ENCODE data around the gene USP32. TPM values are rescaled to one million over a fixed set of nuclear protein-coding genes. Genes with fewer than 3 reads are reported as not detected.

The USP32 gene
- total RNA-seq, 4 donors from 2014 or later, result 14.7 to 86.0 (median 54.8) TPM

DNA sequence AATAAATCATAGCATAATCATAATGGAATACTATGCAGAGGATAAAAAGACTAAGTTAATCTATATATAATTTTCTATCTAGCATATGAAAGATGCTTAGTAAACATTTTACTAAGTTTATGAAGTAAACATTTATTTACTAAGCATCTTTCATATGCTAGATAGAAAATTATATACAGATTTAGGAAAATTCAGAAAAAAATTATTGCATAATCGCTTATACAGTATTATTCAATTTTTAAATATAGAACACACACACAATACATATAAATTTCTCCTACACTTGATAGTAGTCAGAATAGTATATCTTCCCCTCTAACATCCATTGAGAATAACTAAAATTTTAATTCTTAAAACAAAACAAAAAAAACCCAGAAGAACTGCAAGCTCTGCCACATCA lies 131.4 kb downstream of the USP32 start:
- in situ Hi-C loops (cut with MboI; ENCODE audit: low pct_ligation_motif_present in 1 of 4, low pct_unique_long_range_greater_than_20kb in 1 of 4, low sequenced_read_pairs in 3 of 4), result no loop called here
- intact Hi-C loops (cut with DNase I; ENCODE audit: low total_unique reads), result no loop called here
- 96 to 100% methylated on average over 1 of the region's 1 CpG for WGBS, 2 donors (ENCODE audit: low coverage in 1 of 2)

DNA sequence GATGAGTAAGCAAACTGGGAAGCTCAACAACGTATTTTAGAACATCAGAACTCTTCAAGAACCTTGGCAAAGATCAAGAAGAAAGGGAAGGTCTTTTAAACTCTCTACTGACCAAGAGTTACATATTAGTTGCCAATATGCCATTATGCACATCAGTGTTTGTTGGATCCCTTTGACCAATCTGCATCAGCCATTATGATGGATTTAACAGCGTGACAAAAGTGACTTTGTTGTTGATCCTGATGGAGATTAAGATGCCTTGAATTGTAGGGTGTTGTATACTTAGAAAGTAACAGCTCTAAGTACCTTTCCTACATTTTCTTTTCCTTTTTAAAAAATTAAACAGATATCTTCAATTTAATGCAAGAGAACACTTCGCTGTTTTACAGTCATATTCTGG lies 133.6 kb downstream of the USP32 start:
- TF ChIP-seq, protein P1, sequence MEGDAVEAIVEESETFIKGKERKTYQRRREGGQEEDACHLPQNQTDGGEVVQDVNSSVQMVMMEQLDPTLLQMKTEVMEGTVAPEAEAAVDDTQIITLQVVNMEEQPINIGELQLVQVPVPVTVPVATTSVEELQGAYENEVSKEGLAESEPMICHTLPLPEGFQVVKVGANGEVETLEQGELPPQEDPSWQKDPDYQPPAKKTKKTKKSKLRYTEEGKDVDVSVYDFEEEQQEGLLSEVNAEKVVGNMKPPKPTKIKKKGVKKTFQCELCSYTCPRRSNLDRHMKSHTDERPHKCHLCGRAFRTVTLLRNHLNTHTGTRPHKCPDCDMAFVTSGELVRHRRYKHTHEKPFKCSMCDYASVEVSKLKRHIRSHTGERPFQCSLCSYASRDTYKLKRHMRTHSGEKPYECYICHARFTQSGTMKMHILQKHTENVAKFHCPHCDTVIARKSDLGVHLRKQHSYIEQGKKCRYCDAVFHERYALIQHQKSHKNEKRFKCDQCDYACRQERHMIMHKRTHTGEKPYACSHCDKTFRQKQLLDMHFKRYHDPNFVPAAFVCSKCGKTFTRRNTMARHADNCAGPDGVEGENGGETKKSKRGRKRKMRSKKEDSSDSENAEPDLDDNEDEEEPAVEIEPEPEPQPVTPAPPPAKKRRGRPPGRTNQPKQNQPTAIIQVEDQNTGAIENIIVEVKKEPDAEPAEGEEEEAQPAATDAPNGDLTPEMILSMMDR (IDR thresholded peaks at IDR 0.05), result no peak
- no peak for TF ChIP-seq EP300 (IDR thresholded peaks at IDR 0.05; ENCODE audit: low read depth)
- TF ChIP-seq POLR2A (IDR thresholded peaks at IDR 0.05), result no peak
- no peak for TF ChIP-seq POLR2AphosphoS5 (IDR thresholded peaks at IDR 0.05)
- WGBS, 2 donors (ENCODE audit: low coverage in 1 of 2), result 93 to 96% methylated on average over 3 of the region's 3 CpGs

More for the DNA sequence above, 131.4 kb downstream of the USP32 start:
- Histone ChIP-seq H3K4me1 (no peaks in the 10 kb centered on the region), H3K27ac (no peak overlapping the region), H3K27me3 (no peaks in the 10 kb centered on the region), H3K9me3 (no peaks in the 10 kb centered on the region), H3K4me3 (no peak overlapping the region), H3K36me3 (peaks cover 0 to 20% (median under 1%) of the 10 kb centered on the region in 4 donors)
- TF ChIP-seq, protein P1 (IDR thresholded peaks at IDR 0.05), result no peak
- TF ChIP-seq POLR2AphosphoS5 (IDR thresholded peaks at IDR 0.05) (no peak), POLR2A (IDR thresholded peaks at IDR 0.05) (no peak)
- DNase-seq, result no peak

GRCh38 chr17:60256174-60256573 lies 135.8 kb downstream of the USP32 start:
- no peak for DNase-seq
- intact Hi-C loops (cut with DNase I; ENCODE audit: low total_unique reads), result no loop called here
- Histone ChIP-seq H3K27me3 (no peaks in the 10 kb centered on the region), H3K9me3 (no peaks in the 10 kb centered on the region), H3K27ac (no peak overlapping the region), H3K4me1 (no peaks in the 10 kb centered on the region), H3K36me3 (peaks cover 0 to 9% (median under 1%) of the 10 kb centered on the region in 4 donors), H3K4me3 (no peak overlapping the region)
- in situ Hi-C loops (cut with MboI; ENCODE audit: low pct_ligation_motif_present in 1 of 4, low pct_unique_long_range_greater_than_20kb in 1 of 4, low sequenced_read_pairs in 3 of 4), result no loop called here
- no peak for TF ChIP-seq POLR2AphosphoS5 (IDR thresholded peaks at IDR 0.05)
- TF ChIP-seq, protein P1 (IDR thresholded peaks at IDR 0.05), result no peak
- TF ChIP-seq POLR2A (IDR thresholded peaks at IDR 0.05), result no peak
- TF ChIP-seq EP300 (IDR thresholded peaks at IDR 0.05; ENCODE audit: low read depth), result no peak

More for the DNA sequence above, 133.6 kb downstream of the USP32 start:
- intact Hi-C loops (cut with DNase I; ENCODE audit: low total_unique reads), result no loop called here
- Histone ChIP-seq H3K9me3 (no peaks in the 10 kb centered on the region), H3K4me3 (no peak overlapping the region), H3K4me1 (no peaks in the 10 kb centered on the region), H3K27ac (no peak overlapping the region), H3K36me3 (peaks cover 0 to 8% (median under 1%) of the 10 kb centered on the region in 4 donors), H3K27me3 (no peaks in the 10 kb centered on the region)
- DNase-seq, result no peak
- in situ Hi-C loops (cut with MboI; ENCODE audit: low pct_ligation_motif_present in 1 of 4, low pct_unique_long_range_greater_than_20kb in 1 of 4, low sequenced_read_pairs in 3 of 4), result no loop called here

DNA sequence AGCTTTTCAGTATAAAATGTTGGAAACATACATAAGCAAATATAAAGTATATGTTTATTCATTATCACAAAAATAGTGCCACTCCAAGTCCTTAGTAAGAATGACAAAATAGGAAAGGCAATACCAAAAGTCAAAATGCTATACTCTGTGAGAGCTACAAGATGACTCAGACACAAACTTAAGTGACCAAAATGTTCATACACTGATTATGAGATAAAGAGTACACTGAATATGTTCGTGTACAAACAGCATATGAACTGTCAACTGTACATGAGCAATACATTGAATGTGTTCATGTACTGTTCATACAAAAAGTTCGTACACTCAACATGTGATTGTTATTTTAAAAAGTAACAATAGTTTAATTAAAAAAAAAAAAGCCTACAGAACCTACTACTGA lies 138.9 kb downstream of the USP32 start:
- in situ Hi-C loops (cut with MboI; ENCODE audit: low pct_ligation_motif_present in 1 of 4, low pct_unique_long_range_greater_than_20kb in 1 of 4, low sequenced_read_pairs in 3 of 4) (no loop called here), intact Hi-C loops (cut with DNase I; ENCODE audit: low total_unique reads) (no loop called here)
- Histone ChIP-seq H3K4me3 (no peak overlapping the region), H3K27ac (no peak overlapping the region), H3K9me3 (no peaks in the 10 kb centered on the region), H3K27me3 (no peaks in the 10 kb centered on the region), H3K4me1 (peaks cover 0 to 20% (median 3%) of the 10 kb centered on the region in 4 donors), H3K36me3 (peaks cover 0 to 10% (median 0%) of the 10 kb centered on the region in 4 donors)
- DNase-seq, result no peak
- WGBS, 2 donors (ENCODE audit: low coverage in 1 of 2), result 86 to 94% methylated on average over 2 of the region's 2 CpGs
- TF ChIP-seq, protein P1 (IDR thresholded peaks at IDR 0.05), result no peak
